ENCODE data around the gene GID8. TPM values are rescaled to one million over a fixed set of nuclear protein-coding genes. Genes with fewer than 3 reads are reported as not detected.

GID8 gene
- total RNA-seq, 4 donors from 2014 or later, result 39.6 to 59.3 (median 44.2) TPM

GRCh38 chr20:62900692-62901584 is 37.0 kb upstream of the GID8 start:
- no peak for DNase-seq (ENCODE audit: low spot score in 2 of 2)
- H3K4me3 ChIP-seq (ENCODE audit: low read depth, poor library complexity, severe bottlenecking), result no peak overlapping the region
- intact Hi-C loops (cut with DNase I; ENCODE audit: low total_unique reads), result no loop called here
- no peak for TF ChIP-seq CTCF (IDR thresholded peaks at IDR 0.05)
- TF ChIP-seq POLR2A (IDR thresholded peaks at IDR 0.05), result no peak
- WGBS, 2 donors, result 46 to 47% methylated on average over 20 of the region's 20 CpGs

- no peak overlapping the region for H3K4me3 ChIP-seq (ENCODE audit: low read depth, poor library complexity, severe bottlenecking)
- WGBS, 2 donors, result 87 to 94% methylated on average over 11 of the region's 11 CpGs
- TF ChIP-seq CTCF (IDR thresholded peaks at IDR 0.05) (no peak), POLR2A (IDR thresholded peaks at IDR 0.05) (no peak)
- intact Hi-C loops (cut with DNase I; ENCODE audit: low total_unique reads), result no loop called here
- no peak for DNase-seq (ENCODE audit: low spot score in 2 of 2)
These were observed 36.1 kb upstream of the GID8 start for GRCh38 chr20:62901891-62902290.

GRCh38 chr20:62902926-62903615 is 34.9 kb upstream of the GID8 start:
- no peak for DNase-seq (ENCODE audit: low spot score in 2 of 2)
- intact Hi-C loops (cut with DNase I; ENCODE audit: low total_unique reads), result no loop called here
- TF ChIP-seq POLR2A (IDR thresholded peaks at IDR 0.05) (no peak), CTCF (IDR thresholded peaks at IDR 0.05) (no peak)
- 66 to 74% methylated on average over 7 of the region's 7 CpGs for WGBS, 2 donors
- H3K4me3 ChIP-seq (ENCODE audit: low read depth, poor library complexity, severe bottlenecking), result no peak overlapping the region

- no peak for DNase-seq (ENCODE audit: low spot score in 2 of 2)
- WGBS, 2 donors, result 86 to 91% methylated on average over 17 of the region's 17 CpGs
- intact Hi-C loops (cut with DNase I; ENCODE audit: low total_unique reads), result no loop called here
- TF ChIP-seq CTCF (IDR thresholded peaks at IDR 0.05), result no peak
- no peak for TF ChIP-seq POLR2A (IDR thresholded peaks at IDR 0.05)
- no peak overlapping the region for H3K4me3 ChIP-seq (ENCODE audit: low read depth, poor library complexity, severe bottlenecking)
These were observed 32.3 kb upstream of the GID8 start for GRCh38 chr20:62905536-62906117.

GRCh38 chr20:62906209-62906608 is 31.7 kb upstream of the GID8 start:
- no peak for TF ChIP-seq POLR2A (IDR thresholded peaks at IDR 0.05)
- TF ChIP-seq CTCF (IDR thresholded peaks at IDR 0.05), result no peak
- no peak for DNase-seq (ENCODE audit: low spot score in 2 of 2)
- 90 to 95% methylated on average over 16 of the region's 16 CpGs for WGBS, 2 donors
- intact Hi-C loops (cut with DNase I; ENCODE audit: low total_unique reads), result no loop called here
- no peak overlapping the region for H3K4me3 ChIP-seq (ENCODE audit: low read depth, poor library complexity, severe bottlenecking)
